ENCODE results near the gene APBA2. TPM values are rescaled to one million over a fixed set of nuclear protein-coding genes. Genes with fewer than 3 reads are reported as not detected.
"Not testable (repeated sequence)": the region's sequence is repeated elsewhere in the genome, so short reads cannot be mapped to it uniquely, and the experiment has no call there.

The APBA2 gene
- total RNA-seq, 4 donors from 2014 or later = 7.7 to 14.4 (median 11.6) TPM

DNA sequence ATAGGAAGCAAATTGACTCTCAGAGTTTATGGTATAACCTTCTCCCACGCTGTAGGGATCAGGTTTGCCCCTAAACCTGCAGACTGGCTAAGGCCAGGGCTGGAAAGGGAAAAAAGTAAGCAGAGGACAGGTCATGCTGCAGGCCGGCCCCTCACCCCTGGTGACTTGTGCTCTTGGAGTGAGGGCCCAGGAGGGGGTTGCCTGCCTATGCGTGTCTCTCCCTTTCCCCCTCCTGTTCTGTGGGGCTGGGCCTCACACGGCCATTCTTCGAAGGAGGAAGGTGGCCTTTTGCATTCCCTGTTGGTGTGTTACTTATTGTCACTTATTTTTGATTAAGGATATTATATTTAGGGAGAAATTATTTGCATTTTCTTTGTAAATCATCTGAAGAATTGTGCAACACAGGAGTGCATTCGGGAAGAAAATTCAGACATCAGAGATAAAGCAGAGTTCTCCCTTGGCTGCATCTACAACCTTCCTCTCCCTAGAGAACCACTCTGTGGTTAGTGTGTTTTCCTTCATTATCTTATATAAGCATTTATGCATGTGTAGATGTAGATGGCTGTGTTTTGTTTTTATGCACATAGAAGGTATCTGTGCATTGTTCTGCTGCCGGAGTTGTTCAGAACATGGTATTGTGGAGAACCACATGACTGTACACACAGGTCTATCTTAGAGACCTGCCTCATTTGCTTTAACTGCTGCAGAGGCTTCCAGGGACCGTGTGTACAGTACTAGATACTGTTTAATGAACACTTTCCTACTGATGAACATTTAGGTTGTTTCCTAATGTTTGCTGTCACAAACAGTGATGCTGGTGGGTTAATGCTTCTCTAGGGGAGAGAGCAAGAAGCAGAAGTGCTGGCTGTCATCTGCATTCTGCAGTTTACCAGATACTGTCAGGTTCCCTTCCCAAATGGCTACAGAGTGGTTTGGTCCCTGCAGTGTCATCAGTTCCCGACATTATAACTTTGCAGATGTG is 133.5 kb downstream of the APBA2 start:
- Histone ChIP-seq H3K27me3 (no peaks in the 10 kb centered on the region), H3K27ac (no peak overlapping the region), H3K4me3 (replicated peaks in 1 of 3) (no peak overlapping the region), H3K9me3 (no peaks in the 10 kb centered on the region), H3K36me3 (no peaks in the 10 kb centered on the region), H3K4me1 (no peaks in the 10 kb centered on the region)
- no peak for DNase-seq
- intact Hi-C loops (cut with DNase I) = no loop called here
- TF ChIP-seq POLR2A (IDR thresholded peaks at IDR 0.05) = no peak
- TF ChIP-seq, protein P1, sequence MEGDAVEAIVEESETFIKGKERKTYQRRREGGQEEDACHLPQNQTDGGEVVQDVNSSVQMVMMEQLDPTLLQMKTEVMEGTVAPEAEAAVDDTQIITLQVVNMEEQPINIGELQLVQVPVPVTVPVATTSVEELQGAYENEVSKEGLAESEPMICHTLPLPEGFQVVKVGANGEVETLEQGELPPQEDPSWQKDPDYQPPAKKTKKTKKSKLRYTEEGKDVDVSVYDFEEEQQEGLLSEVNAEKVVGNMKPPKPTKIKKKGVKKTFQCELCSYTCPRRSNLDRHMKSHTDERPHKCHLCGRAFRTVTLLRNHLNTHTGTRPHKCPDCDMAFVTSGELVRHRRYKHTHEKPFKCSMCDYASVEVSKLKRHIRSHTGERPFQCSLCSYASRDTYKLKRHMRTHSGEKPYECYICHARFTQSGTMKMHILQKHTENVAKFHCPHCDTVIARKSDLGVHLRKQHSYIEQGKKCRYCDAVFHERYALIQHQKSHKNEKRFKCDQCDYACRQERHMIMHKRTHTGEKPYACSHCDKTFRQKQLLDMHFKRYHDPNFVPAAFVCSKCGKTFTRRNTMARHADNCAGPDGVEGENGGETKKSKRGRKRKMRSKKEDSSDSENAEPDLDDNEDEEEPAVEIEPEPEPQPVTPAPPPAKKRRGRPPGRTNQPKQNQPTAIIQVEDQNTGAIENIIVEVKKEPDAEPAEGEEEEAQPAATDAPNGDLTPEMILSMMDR (IDR thresholded peaks at IDR 0.05) = no peak
- 85 to 88% methylated on average over 9 of the region's 9 CpGs for WGBS, 2 donors

DNA sequence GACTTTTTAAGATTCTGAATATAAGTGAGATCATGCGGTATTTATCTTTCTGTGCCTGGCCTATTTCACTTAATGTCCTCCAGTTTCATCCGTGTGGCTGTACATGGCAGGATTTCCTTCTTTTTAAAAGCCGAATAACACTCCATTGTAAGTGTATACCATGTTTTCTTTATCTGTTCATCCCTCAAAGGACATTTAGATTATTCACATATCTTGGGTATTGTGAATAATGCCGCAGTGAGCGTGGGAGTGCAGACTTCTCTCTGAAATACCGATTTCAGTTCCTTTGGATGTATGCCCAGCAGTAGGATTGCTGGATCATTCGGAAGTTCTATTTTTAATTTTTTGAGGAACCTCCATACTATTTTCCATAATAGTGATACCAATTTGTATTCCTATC is 136.1 kb downstream of the APBA2 start:
- intact Hi-C loops (cut with DNase I) = no loop called here
- no peak overlapping the region for H3K27ac ChIP-seq
- WGBS, 2 donors = 84 to 86% methylated on average over 7 of the region's 7 CpGs
- no peaks in the 10 kb centered on the region for H3K36me3 ChIP-seq
- no peaks in the 10 kb centered on the region for H3K9me3 ChIP-seq
- H3K4me1 ChIP-seq = no peaks in the 10 kb centered on the region
- TF ChIP-seq POLR2A (IDR thresholded peaks at IDR 0.05) = no peak
- TF ChIP-seq, protein P1 (IDR thresholded peaks at IDR 0.05) = no peak
- H3K4me3 ChIP-seq (replicated peaks in 1 of 3) = no peak overlapping the region
- no peaks in the 10 kb centered on the region for H3K27me3 ChIP-seq
- DNase-seq = no peak

DNA sequence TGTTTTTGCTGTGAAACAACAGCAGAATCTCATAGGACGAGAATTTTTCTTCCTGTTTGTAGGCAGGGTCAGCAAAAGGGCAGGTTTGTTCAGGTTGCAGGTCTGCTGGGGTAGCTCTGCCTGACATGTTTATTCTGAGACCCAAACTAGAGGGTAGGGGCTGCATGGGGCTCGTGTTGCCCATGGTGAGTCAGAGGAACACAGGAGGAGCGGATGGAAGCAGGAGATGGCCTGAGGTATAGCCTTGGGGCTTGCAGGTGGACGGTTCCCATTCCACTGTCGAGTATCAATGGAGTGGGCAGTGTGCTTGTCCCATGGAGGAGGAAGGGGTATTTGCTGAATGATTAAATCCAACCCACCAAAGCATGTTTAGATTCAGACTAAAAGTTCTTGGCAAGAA is 138.9 kb downstream of the APBA2 start:
- TF ChIP-seq, protein P1 (IDR thresholded peaks at IDR 0.05) = no peak
- no peak for TF ChIP-seq POLR2A (IDR thresholded peaks at IDR 0.05)
- H3K36me3 ChIP-seq = no peaks in the 10 kb centered on the region
- H3K9me3 ChIP-seq = no peaks in the 10 kb centered on the region
- no peaks in the 10 kb centered on the region for H3K4me1 ChIP-seq
- WGBS, 2 donors = 67 to 80% methylated on average over 5 of the region's 5 CpGs
- intact Hi-C loops (cut with DNase I) = no loop called here
- no peak for DNase-seq
- no peak overlapping the region for H3K4me3 ChIP-seq (replicated peaks in 1 of 3)
- H3K27ac ChIP-seq = no peak overlapping the region
- no peaks in the 10 kb centered on the region for H3K27me3 ChIP-seq

DNA sequence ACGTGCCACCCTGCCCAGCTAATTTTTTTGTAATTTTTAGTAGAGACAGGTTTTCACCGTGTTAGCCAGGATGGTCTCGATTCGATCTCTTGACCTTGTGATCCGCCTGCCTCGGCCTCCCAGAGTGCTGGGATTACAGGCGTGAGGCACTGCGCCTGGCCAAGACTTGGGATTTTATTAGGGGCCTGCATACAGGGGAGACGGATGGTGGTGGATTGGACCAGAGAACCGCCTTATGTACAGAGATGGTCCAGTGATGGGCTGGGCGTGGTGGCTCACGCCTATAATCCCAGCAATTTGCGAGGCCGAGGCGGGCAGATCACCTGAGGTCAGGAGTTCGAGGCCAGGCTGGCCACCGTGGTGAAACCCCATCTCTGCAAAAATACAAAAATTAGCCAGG is 139.6 kb downstream of the APBA2 start:
- H3K27ac ChIP-seq; H3K9me3 ChIP-seq; H3K36me3 ChIP-seq; H3K4me3 ChIP-seq (replicated peaks in 1 of 3); H3K27me3 ChIP-seq; H3K4me1 ChIP-seq; DNase-seq; intact Hi-C loops (cut with DNase I): not testable (repeated sequence)
- WGBS, 2 donors = 96 to 97% methylated on average over 17 of the region's 17 CpGs

DNA sequence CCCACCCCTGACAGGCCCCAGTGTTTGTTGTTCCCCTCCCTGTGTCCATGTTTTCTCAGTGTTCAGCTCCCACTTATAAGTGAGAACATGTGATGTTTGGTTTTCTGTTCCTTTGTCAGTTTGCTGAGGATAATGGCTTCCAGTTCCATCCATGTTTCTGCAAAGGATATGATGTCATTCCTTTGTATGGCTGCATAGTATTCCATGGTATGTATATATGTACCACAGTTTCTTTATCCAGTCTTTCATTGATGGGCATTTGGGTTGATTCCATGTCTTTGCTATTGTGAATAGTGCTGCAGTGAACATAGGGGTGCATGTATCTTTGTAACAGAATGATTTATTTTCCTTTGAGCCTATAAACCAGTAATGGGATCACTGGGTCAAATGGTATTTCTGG is 142.4 kb downstream of the APBA2 start:
- H3K27me3 ChIP-seq = not testable (repeated sequence)

DNA sequence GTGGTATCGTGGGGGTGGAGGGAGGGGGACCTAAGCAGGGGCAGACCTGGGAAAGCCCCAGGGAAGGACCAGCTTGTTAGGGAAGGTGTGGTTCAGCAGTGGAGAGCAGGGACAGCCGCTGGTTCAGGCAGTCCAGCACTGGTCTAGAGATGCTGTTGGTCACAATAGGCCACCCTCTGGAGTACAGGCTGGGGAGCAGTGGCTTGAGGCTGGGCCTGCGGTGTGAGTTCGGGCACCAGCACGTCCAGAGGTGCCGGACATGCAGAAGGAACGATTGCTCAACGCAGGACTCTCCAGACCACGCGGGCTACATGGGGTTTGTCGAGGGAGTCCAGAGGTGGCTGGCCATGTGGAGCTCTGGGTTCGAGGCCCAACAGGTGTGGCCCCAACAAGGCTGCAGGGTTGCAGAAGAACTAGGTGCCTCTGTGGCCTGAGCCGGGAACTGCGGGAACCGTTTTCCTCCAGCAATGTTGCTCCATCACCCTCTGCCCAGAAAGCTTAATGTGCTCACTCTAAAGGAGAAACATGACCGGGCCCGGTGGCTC is 143.9 kb downstream of the APBA2 start:
- WGBS, 2 donors = 93 to 96% methylated on average over 15 to 17 of the region's 17 CpGs
- TF ChIP-seq POLR2A (IDR thresholded peaks at IDR 0.05) = no peak
- TF ChIP-seq, protein P1 (IDR thresholded peaks at IDR 0.05) = no peak
- intact Hi-C loops (cut with DNase I) = no loop called here

More for the DNA sequence above, 142.4 kb downstream of the APBA2 start:
- H3K9me3 ChIP-seq; H3K4me3 ChIP-seq (replicated peaks in 1 of 3); H3K36me3 ChIP-seq; DNase-seq; H3K4me1 ChIP-seq; H3K27ac ChIP-seq; intact Hi-C loops (cut with DNase I): not testable (repeated sequence)

More for the DNA sequence above, 143.9 kb downstream of the APBA2 start:
- Histone ChIP-seq H3K4me3 (replicated peaks in 1 of 3) (no peak overlapping the region), H3K9me3 (no peaks in the 10 kb centered on the region), H3K36me3 (no peaks in the 10 kb centered on the region), H3K27ac (no peak overlapping the region), H3K27me3 (no peaks in the 10 kb centered on the region), H3K4me1 (no peaks in the 10 kb centered on the region)
- DNase-seq = no peak
